Measurements from ENCODE around the gene CDKN1B.

GRCh38 chr12:12684375-12685106, 32.6 kb upstream of the CDKN1B start:
- TF ChIP-seq CTCF (IDR thresholded peaks at IDR 0.05; ENCODE audit: low read depth, low read length) (no peak), POLR2A (IDR thresholded peaks at IDR 0.05; ENCODE audit: extremely low read depth, insufficient read length) (no peak)
